Measurements from ENCODE around the gene SDK1.

SDK1 gene

DNA sequence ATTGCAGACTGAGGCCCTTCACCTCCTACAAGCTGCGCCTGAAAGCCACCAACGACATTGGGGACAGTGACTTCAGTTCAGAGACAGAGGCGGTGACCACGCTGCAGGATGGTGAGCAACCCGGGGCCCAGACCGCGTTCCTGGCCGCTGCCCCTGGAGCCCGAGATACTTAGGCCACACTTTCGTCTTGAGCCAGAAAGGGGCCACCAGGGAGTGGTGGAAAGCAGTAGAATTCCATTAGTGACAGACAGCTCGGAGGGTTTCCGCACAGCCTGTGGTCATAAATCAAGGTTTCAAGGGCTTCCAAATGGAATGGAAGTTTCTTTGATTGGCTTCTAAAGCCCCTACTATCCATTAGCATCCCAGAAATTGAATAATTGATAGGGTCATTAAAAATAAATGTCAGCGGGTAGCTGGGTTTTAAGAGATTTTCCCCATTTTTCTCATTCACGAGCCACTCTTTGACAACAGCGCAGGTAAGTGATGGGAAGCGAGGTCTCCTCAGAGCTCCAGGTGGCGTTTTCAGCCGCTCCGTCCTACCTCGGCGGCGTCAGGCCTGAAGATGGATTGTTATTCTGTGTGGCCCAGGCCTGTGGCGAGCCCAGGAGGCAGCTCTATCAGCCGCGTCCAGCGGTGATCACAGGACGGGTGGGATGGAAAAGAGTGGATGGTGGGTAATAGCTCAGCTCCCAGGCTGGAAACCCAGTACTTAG is 857.5 kb downstream of the SDK1 start:
- in situ Hi-C loops (cut with HindIII; ENCODE audit: low sequenced_read_pairs), result no loop called here

DNA sequence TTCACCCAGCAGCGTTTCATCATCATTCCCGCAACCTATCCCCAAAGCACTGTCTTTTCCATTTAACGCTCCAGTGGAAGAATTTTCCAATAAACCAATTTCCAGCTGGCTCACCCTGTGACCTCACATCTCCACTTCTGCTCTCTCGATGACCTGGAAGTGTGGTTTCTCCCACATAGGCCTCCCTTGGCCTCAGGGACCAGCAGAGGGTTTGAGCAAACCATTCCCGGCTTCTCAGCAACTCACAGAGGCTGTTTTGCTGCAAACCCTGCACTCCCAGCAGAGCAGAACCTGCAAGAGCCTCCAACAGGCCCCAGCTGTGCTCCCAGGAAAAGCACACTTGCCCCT is 858.1 kb downstream of the SDK1 start:
- in situ Hi-C loops (cut with HindIII; ENCODE audit: low sequenced_read_pairs), result no loop called here

DNA sequence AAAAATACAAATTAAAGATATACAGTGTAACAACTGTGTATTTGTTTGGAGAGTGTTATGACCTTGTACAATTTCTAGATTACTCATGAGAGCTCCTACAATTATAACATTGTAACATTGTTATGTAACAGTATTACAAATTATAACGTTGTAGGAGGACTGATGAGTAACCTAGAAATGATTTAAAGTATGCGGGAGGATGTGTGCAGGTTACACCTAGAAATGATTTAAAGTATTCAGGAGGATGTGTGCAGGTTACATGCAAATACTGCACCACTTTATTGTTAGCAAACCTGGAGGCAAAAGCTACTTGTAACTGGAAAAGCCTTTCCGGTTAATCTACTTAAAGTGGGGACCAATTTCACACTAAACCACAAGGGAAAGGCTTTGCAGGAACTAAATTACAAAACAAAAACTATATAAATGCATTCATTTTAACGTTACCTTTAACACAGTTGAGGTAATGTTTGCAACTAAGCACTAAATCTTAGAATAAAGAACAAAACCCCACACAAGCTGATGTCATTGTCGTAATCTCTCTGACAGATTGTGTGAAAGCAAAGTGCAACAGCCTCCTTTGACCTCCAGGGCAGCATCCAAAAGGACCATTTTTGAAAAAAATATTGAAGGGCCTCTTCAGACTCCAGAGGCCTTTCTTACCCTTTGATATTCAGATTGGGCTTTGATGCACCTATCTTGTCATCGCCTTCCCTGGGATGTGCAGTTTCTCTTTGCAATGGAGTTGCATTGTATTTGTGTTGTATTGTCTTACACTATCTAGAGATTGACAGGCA is 858.9 kb downstream of the SDK1 start:
- in situ Hi-C loops (cut with HindIII; ENCODE audit: low sequenced_read_pairs), result no loop called here

DNA sequence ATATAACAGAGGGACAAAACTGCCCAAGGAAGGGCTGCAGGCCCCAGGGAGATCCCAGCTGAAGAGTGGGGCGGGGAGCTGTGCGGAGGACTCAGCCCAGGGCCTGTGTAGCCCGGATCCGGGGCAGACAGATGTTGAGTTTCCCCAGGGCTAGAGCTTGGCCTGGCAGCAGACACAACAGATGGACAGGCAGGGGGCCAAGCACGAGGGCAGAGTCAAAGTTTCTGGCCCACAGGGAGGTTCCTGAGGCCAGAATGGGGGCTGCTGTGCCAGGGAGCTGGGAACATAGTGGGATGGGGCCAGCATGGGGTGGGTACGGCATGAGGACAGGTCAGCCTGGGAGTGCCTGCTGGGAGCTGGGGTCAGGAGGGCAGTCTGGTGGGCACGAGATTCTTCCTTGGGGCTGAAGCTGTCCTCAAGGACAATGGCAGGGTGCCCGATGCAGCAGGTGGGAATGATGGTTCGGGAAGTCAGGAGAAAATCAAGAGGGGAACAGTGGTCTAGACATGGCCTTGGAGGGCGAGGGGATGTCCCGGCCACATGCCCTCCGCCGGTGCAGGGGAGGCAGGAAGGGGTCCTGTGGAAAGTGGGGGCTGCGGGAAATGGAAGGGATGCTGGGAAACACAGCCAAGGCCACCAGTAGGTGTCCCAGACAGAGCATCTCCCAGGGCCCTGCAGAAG is 862.0 kb downstream of the SDK1 start:
- in situ Hi-C loops (cut with HindIII; ENCODE audit: low sequenced_read_pairs), result no loop called here

DNA sequence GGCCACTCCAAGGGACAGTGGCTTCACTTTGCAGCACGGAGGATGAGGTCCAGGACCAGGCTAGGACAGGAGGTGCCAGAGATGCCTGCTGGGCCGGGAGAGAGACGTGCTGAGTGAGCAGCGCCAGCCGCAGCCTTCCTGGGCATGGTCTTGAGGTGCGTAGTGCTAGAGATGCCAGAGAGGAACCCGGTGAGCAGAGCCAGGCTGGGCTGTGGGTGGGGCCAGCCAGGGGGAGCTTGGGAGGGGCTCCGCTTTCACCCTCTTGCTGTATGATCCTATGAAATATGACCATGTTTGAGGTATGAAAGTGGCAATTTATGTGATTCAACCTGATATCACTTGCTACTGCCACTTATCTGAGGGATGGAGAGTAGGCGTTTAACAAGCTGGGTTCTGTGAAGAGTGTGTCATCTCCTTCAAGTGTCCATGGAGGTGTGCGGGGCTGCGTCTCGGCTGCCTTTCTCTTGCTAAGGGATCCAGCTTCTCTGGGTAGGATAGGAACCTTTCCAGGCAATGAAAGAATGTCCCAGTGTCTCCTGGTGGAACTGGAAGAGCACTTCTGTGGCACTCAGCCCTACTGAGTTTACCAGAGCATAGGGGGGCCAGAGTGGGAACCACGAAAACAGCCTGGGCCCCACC is 862.6 kb downstream of the SDK1 start:
- in situ Hi-C loops (cut with HindIII; ENCODE audit: low sequenced_read_pairs), result no loop called here

DNA sequence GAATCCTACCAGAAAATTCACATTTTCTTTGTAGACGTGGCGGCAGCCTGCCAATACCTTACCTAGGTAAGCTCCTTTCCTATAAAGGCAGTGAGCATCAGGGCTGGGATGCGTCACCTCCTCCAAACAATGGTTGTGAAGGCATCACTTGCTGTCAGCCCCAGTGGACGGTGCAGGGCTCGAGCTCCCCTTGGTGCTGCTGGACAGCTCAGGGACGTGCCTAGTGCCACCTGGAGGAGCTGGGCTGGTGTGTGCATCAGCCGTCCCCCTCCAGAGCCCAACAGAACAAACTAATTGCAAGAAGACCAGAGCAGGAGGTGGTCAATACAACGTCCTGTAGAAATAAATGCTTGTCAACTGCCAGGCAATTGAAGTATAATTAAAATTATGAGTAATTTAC is 863.5 kb downstream of the SDK1 start:
- in situ Hi-C loops (cut with HindIII; ENCODE audit: low sequenced_read_pairs), result no loop called here

DNA sequence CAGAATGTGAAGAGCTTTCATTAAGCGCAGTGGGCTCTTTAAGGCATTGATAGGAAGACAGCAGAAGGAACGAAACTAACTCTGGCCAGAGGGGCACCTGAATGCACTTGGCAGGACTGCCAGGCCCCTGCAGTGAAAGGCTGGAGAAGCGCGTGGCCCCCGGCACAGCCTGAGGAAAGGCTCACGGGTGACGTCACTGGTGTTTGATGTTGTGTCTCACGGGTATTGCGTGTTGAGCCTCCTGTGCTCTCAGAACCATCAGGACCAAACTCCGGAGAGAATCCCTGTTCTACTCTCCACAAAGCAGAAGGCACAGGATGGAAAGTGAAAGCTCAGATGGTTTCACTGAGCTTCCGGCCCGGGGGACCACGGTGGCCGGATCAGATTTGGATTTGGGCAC is 865.3 kb downstream of the SDK1 start:
- in situ Hi-C loops (cut with HindIII; ENCODE audit: low sequenced_read_pairs), result no loop called here

DNA sequence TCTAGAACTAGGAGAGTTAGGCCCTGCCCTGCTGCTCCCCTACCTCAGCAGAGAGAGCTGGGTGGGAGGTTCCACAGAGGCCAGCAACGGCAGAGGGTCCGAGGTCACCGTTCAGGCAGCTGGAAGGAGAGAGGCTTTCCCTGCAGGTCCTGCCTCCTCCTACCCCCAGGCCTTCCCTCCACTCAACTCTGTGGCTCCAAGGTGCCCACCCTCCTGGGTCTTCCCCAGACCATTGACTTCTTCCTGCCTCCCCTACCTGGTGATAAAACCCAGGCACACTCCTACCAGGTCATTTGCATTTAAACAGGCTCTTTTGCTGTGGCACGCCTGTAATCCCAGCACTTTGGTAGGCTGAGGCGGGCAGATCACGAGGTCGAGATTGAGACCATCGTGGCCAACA is 865.8 kb downstream of the SDK1 start:
- in situ Hi-C loops (cut with HindIII; ENCODE audit: low sequenced_read_pairs), result no loop called here

DNA sequence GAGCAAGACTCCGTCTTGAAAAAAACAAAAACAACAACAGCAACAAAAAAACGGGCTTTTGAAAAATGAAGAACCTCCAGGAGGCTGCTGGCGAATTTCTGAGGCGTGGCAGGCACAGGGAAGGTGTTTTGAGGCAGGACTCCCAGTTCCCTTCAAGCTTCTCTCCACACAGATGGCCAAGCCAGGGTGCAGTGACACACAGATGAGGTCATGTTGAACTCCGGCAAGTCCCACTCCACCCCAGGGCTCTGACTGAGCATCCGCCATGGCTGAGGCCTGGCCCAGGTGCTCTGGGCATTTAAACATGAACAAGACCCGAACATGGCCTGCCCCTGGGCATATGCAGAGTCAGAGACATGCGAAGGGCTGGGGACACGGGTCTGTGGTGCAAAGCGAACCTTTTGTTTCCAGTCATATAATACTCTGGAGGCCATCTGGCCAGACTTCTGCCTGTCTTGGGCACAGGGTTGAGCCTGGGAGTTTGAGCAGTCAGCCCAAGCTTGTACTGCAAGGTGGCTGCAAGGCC is 866.4 kb downstream of the SDK1 start:
- in situ Hi-C loops (cut with HindIII; ENCODE audit: low sequenced_read_pairs), result no loop called here

DNA sequence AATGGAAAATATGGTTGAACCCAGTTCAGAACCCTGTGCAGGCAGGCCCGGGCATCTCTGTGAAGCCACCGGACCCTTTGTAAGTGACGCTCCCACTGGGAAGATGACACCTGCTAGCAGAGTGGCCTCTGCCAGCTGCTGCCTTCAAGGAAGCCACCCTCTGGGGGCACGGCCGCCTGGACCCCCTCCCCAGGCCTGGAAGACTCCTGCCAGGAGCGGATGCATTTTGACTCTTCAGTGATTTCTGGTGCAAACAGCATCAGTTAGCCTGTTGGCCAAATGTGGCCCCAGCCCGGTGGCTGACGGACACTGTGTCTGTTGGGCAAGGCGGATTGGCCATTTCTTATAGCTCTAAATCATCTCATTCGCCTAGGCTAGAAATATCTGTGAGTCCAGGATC is 867.0 kb downstream of the SDK1 start:
- in situ Hi-C loops (cut with HindIII; ENCODE audit: low sequenced_read_pairs), result no loop called here

DNA sequence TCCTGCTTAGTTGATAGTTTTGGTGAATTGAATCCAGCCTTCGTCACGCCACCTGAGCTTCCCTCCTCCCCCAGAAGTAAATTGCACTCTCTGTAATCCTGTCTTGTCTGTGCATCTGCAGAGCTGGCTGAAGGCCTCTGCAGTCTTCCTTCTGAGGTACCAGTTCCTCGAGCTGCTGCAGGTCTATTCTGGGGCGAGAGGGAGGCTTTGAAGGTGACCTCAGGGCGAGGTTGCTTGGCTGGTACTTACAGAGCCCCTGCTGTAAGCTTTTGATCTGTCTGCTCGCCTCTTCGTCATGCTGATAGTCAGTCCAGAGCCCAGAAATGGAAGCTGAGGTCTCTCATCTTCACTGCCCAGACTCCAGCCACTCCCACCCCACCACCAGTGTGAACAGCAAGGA is 867.5 kb downstream of the SDK1 start:
- in situ Hi-C loops (cut with HindIII; ENCODE audit: low sequenced_read_pairs), result no loop called here

DNA sequence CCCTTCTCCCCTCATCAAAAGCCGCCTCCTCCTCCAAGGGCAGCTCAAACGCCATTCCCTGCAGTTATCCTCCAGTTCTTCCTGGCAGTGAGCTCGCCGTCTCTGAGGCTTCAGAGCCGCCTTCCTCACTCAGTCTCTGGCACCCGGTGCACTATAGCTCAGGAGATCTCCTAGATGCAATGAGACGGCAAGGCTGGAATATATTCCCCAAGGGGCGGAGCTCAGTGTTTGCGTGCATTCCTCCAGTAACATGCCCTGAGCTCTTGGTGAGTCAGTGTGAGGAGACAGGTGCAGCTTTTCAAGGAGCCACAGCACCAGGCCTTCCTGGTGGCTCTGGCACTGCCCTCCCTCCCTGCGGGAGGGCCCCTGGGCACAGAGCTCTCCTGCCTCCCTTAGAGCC is 868.4 kb downstream of the SDK1 start:
- in situ Hi-C loops (cut with HindIII; ENCODE audit: low sequenced_read_pairs), result no loop called here

DNA sequence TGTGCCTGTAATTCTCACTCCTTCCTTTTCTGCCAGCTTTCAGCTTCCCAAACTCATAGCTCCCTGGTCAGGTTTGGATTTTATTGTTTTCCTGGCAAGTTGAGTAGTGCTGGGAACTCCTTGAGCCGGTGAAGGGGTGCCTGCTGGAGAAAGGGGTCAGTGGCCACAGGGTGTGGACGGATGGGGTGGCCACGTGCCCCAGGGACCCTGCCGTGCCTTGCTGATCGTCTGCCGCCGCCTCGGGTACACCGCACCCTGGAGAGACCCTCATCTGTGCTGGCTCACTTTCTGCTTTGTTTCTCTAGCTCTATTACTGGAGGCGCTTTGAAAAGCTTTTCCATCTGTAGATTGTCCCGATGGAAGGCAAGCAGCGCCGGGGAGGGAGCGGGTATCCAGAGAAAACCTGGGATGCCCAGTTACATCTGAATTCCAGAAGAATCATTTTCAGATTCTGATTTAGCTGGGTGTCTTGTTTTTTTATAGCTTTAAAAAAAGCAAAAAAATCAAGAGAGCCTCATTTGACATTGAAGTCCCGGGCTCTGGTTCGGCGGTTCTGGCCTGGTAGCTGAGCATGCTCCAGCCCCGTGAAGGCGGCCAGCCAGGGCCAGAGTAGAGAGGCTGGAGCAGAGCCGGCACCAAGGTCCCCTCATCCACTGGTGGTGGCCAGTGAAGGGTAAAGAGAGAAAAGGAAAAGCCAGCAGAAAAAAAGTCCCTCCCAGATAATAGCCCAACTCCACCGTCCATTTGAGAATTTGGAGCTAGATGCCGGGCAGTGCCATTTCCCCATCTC is 870.1 kb downstream of the SDK1 start:
- in situ Hi-C loops (cut with HindIII; ENCODE audit: low sequenced_read_pairs), result no loop called here

DNA sequence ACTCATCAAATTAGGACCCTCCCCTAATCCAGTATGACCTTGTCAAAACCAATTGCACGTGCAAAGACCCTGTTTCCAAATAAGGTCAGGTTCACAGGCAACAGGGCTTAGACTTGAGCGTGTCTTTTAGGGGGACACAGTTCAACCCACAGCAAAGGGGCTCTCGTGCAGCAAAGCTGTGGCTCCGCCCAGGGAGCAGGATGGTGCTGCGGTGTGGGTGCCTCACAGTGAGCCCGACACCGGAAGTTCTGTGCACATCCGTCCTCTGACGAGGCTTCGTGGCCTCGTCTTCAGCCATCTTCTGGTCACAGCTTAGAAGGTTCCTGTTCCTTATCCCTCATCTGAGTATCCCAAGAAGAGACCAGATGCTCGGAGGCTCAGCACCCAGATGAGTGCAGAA is 871.8 kb downstream of the SDK1 start:
- in situ Hi-C loops (cut with HindIII; ENCODE audit: low sequenced_read_pairs), result no loop called here

DNA sequence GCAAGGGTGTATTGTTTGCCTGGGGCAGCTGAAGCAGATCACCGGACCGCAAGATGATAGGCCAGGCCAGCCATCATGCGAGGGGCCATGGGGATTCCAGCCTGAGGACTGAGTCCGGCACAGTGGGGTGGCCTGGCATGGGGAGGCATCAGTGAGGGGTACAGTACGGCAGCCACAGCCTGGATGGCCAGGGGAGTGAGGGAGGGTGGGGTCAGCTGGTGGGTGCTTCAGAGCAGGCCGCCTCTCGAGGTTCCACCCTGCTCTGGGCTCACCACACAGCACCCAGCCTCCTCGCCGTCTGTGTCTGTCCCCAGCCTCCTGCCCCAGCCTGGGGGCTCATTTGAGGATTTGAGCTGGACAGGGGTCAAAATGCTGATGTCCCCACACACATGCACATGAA is 872.6 kb downstream of the SDK1 start:
- in situ Hi-C loops (cut with HindIII; ENCODE audit: low sequenced_read_pairs), result no loop called here

DNA sequence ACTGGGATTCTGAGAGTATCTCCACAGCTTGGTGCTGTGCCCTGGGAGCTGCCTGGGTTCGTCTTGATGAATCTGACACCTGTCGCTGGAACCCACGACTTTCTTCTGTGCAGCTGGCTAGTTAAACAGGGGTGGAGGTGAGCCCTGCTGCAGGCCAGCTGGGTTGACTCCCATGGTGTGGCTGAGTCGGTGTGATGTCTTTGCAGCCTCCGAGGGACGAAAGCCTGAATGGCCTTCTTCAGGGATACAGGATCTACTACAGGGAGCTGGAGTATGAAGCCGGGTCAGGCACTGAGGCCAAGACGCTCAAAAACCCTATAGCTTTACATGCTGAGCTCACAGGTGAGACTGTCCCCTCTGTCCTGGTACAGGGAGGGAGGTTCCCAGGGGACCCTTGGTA is 873.0 kb downstream of the SDK1 start:
- in situ Hi-C loops (cut with HindIII; ENCODE audit: low sequenced_read_pairs), result no loop called here

DNA sequence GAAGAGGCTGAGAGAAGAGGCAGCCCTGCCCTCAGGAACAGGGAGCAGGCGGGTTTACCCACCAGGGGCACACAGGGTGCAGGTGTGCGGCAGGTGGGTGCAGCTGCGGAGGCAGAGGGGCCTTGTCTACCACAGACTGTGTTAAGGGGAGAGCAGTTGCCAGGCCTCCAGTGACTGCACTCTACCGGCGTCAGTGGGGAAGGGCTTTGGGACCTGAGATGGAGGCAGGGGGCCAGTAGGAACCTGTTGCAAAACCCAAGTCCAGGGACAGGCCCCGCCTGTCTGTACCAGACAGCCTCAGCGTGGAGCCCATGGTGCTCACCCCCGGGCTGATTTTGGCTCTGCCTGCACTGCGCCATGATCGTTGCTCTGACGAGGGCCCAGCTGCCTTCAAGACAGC is 873.4 kb downstream of the SDK1 start:
- in situ Hi-C loops (cut with HindIII; ENCODE audit: low sequenced_read_pairs), result no loop called here

DNA sequence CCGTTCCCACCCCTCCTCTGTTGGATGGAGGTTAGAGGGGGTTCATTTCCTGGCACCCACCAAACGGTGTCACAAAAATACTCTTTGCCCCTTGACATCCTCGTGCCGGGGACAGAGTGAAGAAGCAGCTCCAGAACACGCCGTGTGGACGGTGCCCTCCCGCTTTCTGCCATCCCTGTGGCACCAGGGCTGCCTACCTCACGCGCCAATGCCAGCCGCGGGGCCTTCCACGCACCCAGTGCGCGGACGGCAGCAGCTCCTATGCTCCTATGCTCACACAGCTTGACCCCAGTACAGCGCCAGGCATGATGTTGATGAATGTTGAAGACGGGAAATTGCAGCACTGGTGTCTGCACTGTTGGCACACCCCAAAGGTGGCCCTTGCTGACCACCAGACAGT is 873.8 kb downstream of the SDK1 start:
- in situ Hi-C loops (cut with HindIII; ENCODE audit: low sequenced_read_pairs), result loop anchor here (5.0 to 25.0 kb wide), 2 partner anchors 38 to 287 kb away; no protein-coding TSS in a partner anchor

DNA sequence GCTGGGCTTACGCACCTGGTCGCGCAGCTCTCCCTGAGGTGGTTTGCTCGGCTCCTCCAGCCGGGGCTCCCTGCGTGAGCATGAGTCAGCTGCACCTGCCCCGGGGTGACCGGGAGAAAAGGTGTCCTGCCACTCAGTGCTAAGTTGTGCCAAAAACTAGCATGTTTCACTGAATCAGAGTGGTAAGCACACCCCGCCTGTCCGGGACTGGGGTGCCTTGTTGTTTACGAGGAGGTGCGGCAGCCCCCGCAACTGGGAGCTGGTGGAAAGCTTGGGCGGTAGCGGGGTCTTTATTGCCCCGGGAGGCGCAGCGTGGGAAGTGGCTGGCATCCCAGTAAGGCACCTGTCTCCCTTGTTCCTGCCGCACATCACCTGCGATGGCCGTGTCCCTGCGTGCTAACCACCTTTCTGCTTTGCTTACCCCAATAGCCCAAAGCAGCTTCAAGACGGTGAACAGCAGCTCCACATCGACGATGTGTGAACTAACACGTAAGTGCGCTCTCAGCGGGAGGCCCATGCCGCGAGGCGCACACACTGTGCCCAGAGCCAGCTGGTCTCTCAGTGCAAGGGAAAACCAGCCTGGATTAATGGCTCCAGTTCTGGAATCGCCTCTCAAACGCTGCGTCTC is 874.4 kb downstream of the SDK1 start:
- in situ Hi-C loops (cut with HindIII; ENCODE audit: low sequenced_read_pairs), result loop anchor here (5.0 to 25.0 kb wide), 2 partner anchors 38 to 287 kb away; no protein-coding TSS in a partner anchor

DNA sequence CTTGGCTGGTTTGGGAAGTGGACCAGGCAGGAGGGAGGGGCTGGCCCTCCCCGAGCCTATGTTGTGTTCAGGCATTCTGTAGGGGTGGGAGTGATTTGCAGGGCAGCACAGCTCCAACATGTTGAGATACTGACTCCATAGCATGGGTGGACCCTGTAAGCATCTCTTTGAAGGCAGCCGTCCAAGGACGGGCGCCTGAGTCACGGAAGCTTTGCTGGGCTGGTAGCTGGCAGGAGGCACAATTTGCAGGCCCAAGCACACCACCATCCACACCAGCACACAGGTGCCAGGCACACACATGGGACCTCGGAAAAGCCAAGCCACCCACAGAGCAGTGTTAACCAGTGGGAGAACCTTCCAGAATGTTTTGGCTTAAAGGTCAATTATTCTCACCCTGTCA is 875.9 kb downstream of the SDK1 start:
- in situ Hi-C loops (cut with HindIII; ENCODE audit: low sequenced_read_pairs), result loop anchor here (5.0 to 25.0 kb wide), 2 partner anchors 40 to 285 kb away; no protein-coding TSS in a partner anchor
